H9 (cell line): ENCODE data around the gene BCAR1. TPM values are rescaled to one million over a fixed set of nuclear protein-coding genes. Genes with fewer than 3 reads are reported as not detected.
A peak's percentile ranks its signal among the peaks of the same experiment; 100 is the strongest.

Experiments
- DNase-seq: peaks from one replicate; pipeline ENCODE4 v3.0.0-alpha.2; 2017
- H2AFZ ChIP-seq: one replicate; pipeline ENCODE4 v1.6.1; 2013; ENCODE audit warnings: mild to moderate bottlenecking, low read length, control low read depth, moderate library complexity
- H2AK5ac ChIP-seq: 2 replicates; pipeline ENCODE4 v1.6.1; 2013; ENCODE audit warnings: low read length, control low read depth, mixed read lengths; ENCODE audit not compliant: insufficient read length
- H2BK120ac ChIP-seq: one replicate; pipeline ENCODE4 v1.6.1; 2013; ENCODE audit warnings: low read depth, mild to moderate bottlenecking, low read length, control low read depth, inconsistent platforms; ENCODE audit not compliant: poor library complexity, severe bottlenecking
- H2BK12ac ChIP-seq: 2 replicates; pipeline ENCODE4 v1.6.1; 2013; ENCODE audit warnings: low read length, control low read depth, mixed read lengths, low read depth; ENCODE audit not compliant: insufficient read length
- H2BK15ac ChIP-seq: 2 replicates; pipeline ENCODE4 v1.6.1; 2013; ENCODE audit warnings: low read depth, low read length, control low read depth
- H2BK20ac ChIP-seq: one replicate; pipeline ENCODE4 v1.6.1; 2013; ENCODE audit warnings: low read depth, mild to moderate bottlenecking, low read length, control low read depth, inconsistent platforms; ENCODE audit not compliant: poor library complexity, severe bottlenecking
- H2BK5ac ChIP-seq: 2 replicates; pipeline ENCODE4 v1.6.1; 2013; ENCODE audit warnings: low read length, control low read depth, mixed read lengths; ENCODE audit not compliant: insufficient read length
- H3K14ac ChIP-seq: 2 replicates; pipeline ENCODE4 v1.6.1; 2013; ENCODE audit warnings: low read length, control low read depth; ENCODE audit not compliant: insufficient read depth
- H3K18ac ChIP-seq: 2 replicates; pipeline ENCODE4 v1.6.1; 2013; ENCODE audit warnings: low read depth, mild to moderate bottlenecking, mixed read lengths, low read length, control low read depth; ENCODE audit not compliant: insufficient read length
- H3K23ac ChIP-seq: 2 replicates; pipeline ENCODE4 v1.6.1; 2013; ENCODE audit warnings: low read length, control low read depth, mixed read lengths, low read depth; ENCODE audit not compliant: insufficient read length
- H3K23me2 ChIP-seq: 2 replicates; pipeline ENCODE4 v1.6.1; 2013; ENCODE audit warnings: low read depth, mild to moderate bottlenecking, mixed read lengths, low read length, control low read depth; ENCODE audit not compliant: insufficient read length, poor library complexity, severe bottlenecking
- H3K27ac ChIP-seq: 2 replicates; pipeline ENCODE4 v1.5.1; 2013; ENCODE audit warnings: low read length, control low read depth, mixed read lengths, low read depth; ENCODE audit not compliant: insufficient read length
- H3K27me3 ChIP-seq: 2 replicates; pipeline ENCODE4 v1.6.1; 2013; ENCODE audit warnings: low read length, control low read depth, inconsistent platforms; ENCODE audit not compliant: insufficient read depth
- H3K4ac ChIP-seq: 2 replicates; pipeline ENCODE4 v1.6.1; 2013; ENCODE audit warnings: low read depth, mild to moderate bottlenecking, control low read depth, inconsistent platforms, low read length, moderate library complexity
- H3K4me1 ChIP-seq: 2 replicates; pipeline ENCODE4 v1.6.1; 2013; ENCODE audit warnings: low read length, control low read depth, inconsistent platforms; ENCODE audit not compliant: insufficient read depth
- H3K4me2 ChIP-seq: 2 replicates; pipeline ENCODE4 v1.6.1; 2013; ENCODE audit warnings: low read length, control low read depth, mixed read lengths; ENCODE audit not compliant: insufficient read length, insufficient read depth
- H3K56ac ChIP-seq: 2 replicates; pipeline ENCODE4 v1.6.1; 2013; ENCODE audit warnings: low read depth, mild to moderate bottlenecking, mixed read lengths, low read length, control low read depth; ENCODE audit not compliant: insufficient read length
- H3K79me1 ChIP-seq: 2 replicates; pipeline ENCODE4 v1.6.1; 2013; ENCODE audit warnings: low read depth, mild to moderate bottlenecking, moderate library complexity, low read length, control low read depth, inconsistent platforms; ENCODE audit not compliant: insufficient read depth, poor library complexity, severe bottlenecking
- H3K79me2 ChIP-seq: 2 replicates; pipeline ENCODE4 v1.6.1; 2013; ENCODE audit warnings: low read length, control low read depth, inconsistent platforms; ENCODE audit not compliant: insufficient read depth
- H3K9ac ChIP-seq: 2 replicates; pipeline ENCODE4 v1.6.1; 2013; ENCODE audit warnings: low read length, control low read depth, mixed read lengths; ENCODE audit not compliant: insufficient read length; ENCODE audit errors: extremely low read depth
- H3K9me3 ChIP-seq: one replicate; pipeline ENCODE4 v1.6.1; 2013; ENCODE audit warnings: low read depth, low read length, inconsistent platforms; ENCODE audit not compliant: control insufficient read depth
- H3T11ph ChIP-seq: one replicate; pipeline ENCODE4 v1.6.1; 2013; ENCODE audit warnings: mild to moderate bottlenecking, low read length, control low read depth, inconsistent platforms
- H4K20me1 ChIP-seq: one replicate; pipeline ENCODE4 v1.6.1; 2013; ENCODE audit not compliant: control insufficient read depth, insufficient read length, insufficient read depth
- H4K5ac ChIP-seq: 2 replicates; pipeline ENCODE4 v1.6.1; 2013; ENCODE audit warnings: low read depth, mild to moderate bottlenecking, mixed read lengths, low read length, control low read depth; ENCODE audit not compliant: insufficient read length
- H4K8ac ChIP-seq: replicated peaks from 2 replicates; pipeline ENCODE4 v1.6.1; 2013; ENCODE audit warnings: low read length, control low read depth, mixed read lengths, low read depth; ENCODE audit not compliant: insufficient read length
- H4K91ac ChIP-seq: 2 replicates; pipeline ENCODE4 v1.6.1; 2013; ENCODE audit warnings: low read depth, mild to moderate bottlenecking, moderate library complexity, mixed read lengths, low read length, control low read depth; ENCODE audit not compliant: insufficient read length
- H3K27ac Mint-ChIP-seq, 3 experiments: 2 replicates in 2 of 3; 3 replicates in 1 of 3; pipeline ENCODE4 v1.8.0; 2020 to 2021; ENCODE audit warnings: mixed read lengths in 3 of 3, mild to moderate bottlenecking in 1 of 3, moderate library complexity in 1 of 3
- H3K27me3 Mint-ChIP-seq: 2 replicates; pipeline ENCODE4 v1.8.0; 2021; ENCODE audit warnings: low read depth, mild to moderate bottlenecking, moderate library complexity, mixed read lengths
- H3K36me3 Mint-ChIP-seq, 3 experiments: 2 replicates in 2 of 3; 3 replicates in 1 of 3; pipeline ENCODE4 v1.8.0; 2020 to 2021; ENCODE audit warnings: low read depth in 3 of 3, mixed read lengths in 3 of 3; ENCODE audit not compliant: insufficient read depth in 1 of 3
- H3K4me1 Mint-ChIP-seq, 2 experiments: 2 replicates each; pipeline ENCODE4 v1.8.0; 2020; ENCODE audit warnings: mixed read lengths in 2 of 2
- H3K4me3 Mint-ChIP-seq, 2 experiments: 2 replicates in 1 of 2; 3 replicates in 1 of 2; pipeline ENCODE4 v1.8.0; 2020 to 2021; ENCODE audit warnings: mild to moderate bottlenecking in 2 of 2, mixed read lengths in 2 of 2, moderate library complexity in 1 of 2
- H3K9me3 Mint-ChIP-seq, 2 experiments: 2 replicates in 1 of 2; 3 replicates in 1 of 2; pipeline ENCODE4 v1.8.0; 2020; ENCODE audit warnings: mild to moderate bottlenecking in 2 of 2, mixed read lengths in 2 of 2, moderate library complexity in 1 of 2
- WGBS: extraction: QIAGEN DNeasy Blood & Tissue Kit; methylation state at CpG from one replicate; pipeline ENCODE4 v1.1.7; 2013; ENCODE audit warnings: missing lambda C conversion rate, low lambda C conversion rate, mixed read lengths; ENCODE audit not compliant: insufficient read length; ENCODE audit errors: extremely low coverage; 5-methylcytosine and 5-hydroxymethylcytosine counted together
- total RNA-seq: library from RNA; stranded (reverse); gene quantifications from 2 replicates; pipeline ENCODE4 v1.2.1, GENCODE V29; 2021
- TF ChIP-seq, protein P1 (sequence below): fragments of 200-600 bp; sonication (generic); conservative IDR thresholded peaks from 3 replicates; pipeline ENCODE4 v1.8.0; 2021; ENCODE audit warnings: antibody characterized with exemption, mild to moderate bottlenecking

The BCAR1 gene
- total RNA-seq, 1 experiment from 2014 or later, result 97.1 TPM

GRCh38 chr16:75279305-75279704, 27.9 kb upstream of the BCAR1 start:
- TF ChIP-seq, protein P1, sequence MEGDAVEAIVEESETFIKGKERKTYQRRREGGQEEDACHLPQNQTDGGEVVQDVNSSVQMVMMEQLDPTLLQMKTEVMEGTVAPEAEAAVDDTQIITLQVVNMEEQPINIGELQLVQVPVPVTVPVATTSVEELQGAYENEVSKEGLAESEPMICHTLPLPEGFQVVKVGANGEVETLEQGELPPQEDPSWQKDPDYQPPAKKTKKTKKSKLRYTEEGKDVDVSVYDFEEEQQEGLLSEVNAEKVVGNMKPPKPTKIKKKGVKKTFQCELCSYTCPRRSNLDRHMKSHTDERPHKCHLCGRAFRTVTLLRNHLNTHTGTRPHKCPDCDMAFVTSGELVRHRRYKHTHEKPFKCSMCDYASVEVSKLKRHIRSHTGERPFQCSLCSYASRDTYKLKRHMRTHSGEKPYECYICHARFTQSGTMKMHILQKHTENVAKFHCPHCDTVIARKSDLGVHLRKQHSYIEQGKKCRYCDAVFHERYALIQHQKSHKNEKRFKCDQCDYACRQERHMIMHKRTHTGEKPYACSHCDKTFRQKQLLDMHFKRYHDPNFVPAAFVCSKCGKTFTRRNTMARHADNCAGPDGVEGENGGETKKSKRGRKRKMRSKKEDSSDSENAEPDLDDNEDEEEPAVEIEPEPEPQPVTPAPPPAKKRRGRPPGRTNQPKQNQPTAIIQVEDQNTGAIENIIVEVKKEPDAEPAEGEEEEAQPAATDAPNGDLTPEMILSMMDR, result no peak

More at GRCh38 chr16:75279305-75279704, 27.9 kb upstream of the BCAR1 start:
- Histone ChIP-seq H3K23me2 (no peaks in the 10 kb centered on the region), H4K91ac (no peak overlapping the region), H3K14ac (no peak overlapping the region), H2BK12ac (no peak overlapping the region), H2AFZ (no peak overlapping the region), H3K9ac (no peak overlapping the region), H3K4me2 (no peak overlapping the region), H2BK20ac (no peak overlapping the region), H3K79me1 (no peaks in the 10 kb centered on the region), H3K27me3 (no peaks in the 10 kb centered on the region), H2AK5ac (no peak overlapping the region), H3K79me2 (no peaks in the 10 kb centered on the region), H4K5ac (no peak overlapping the region), H4K8ac (no peak overlapping the region), H3K4ac (no peak overlapping the region), H3K23ac (no peak overlapping the region), H4K20me1 (no peaks in the 10 kb centered on the region), H3K27ac (no peak overlapping the region), H2BK5ac (no peak overlapping the region), H2BK120ac (no peak overlapping the region), H2BK15ac (no peak overlapping the region), H3K9me3 (no peaks in the 10 kb centered on the region), H3K18ac (no peak overlapping the region), H3K56ac (no peak overlapping the region), H3T11ph (no peak overlapping the region), H3K4me1 (no peaks in the 10 kb centered on the region)
- no peak for DNase-seq
- no CpG with 5 or more reads among the region's 10 CpGs for WGBS
- Mint-ChIP-seq H3K27ac (peak overlapping the region in 2 of 3 experiments; percentile 20 to 78; a peak in 3 of 7 replicates), H3K9me3 (no peaks in the 10 kb centered on the region), H3K27me3 (peaks cover 4% of the 10 kb centered on the region), H3K4me1 (peaks cover 6 to 7% of the 10 kb centered on the region in 2 experiments), H3K4me3 (no peak overlapping the region; a peak in 1 of 5 replicates), H3K36me3 (no peaks in the 10 kb centered on the region; a peak in 1 of 7 replicates)
